Astrocyte of the spinal cord (primary cell): Measurements from ENCODE around the gene CATSPER4.

ENCODE experiments used
- DNase-seq: peaks from one replicate; pipeline ENCODE4 v3.0.0; 2011; ENCODE audit warnings: low read depth, low spot score
- H3K4me3 ChIP-seq: 2 replicates; pipeline ENCODE4 v1.5.1; 2011; ENCODE audit warnings: low read depth, mild to moderate bottlenecking, low read length, moderate library complexity
- CTCF ChIP-seq: IDR thresholded peaks from 2 replicates; pipeline ENCODE4 v1.5.1; 2012; ENCODE audit warnings: low read depth, mild to moderate bottlenecking, low read length, inconsistent platforms
- in situ Hi-C: cut with HindIII; loops from 2 replicates; pipeline ENCODE4 v1.10.0; 2017; ENCODE audit warnings: low sequenced_read_pairs

Gene CATSPER4

GRCh38 chr1:26171084-26172072, 19.0 kb upstream of the CATSPER4 start, which contains the start of gene ZNF593OS:
ZNF593OS (minus strand) TSS chr1:26171832; CDS start chr1:26171661, 171 bp downstream.
- in situ Hi-C loops: no loop called here
- TF ChIP-seq CTCF: no peak
- DNase-seq: no peak
- H3K4me3 ChIP-seq: peak within 1 kb of the TSS; percentile 71

GRCh38 chr1:26175346-26175745, 15.1 kb upstream of the CATSPER4 start:
- TF ChIP-seq CTCF: no peak
- H3K4me3 ChIP-seq: no peak overlapping the region
- in situ Hi-C loops: no loop called here
- DNase-seq: no peak

- in situ Hi-C loops: no loop called here
- no peak for DNase-seq
- TF ChIP-seq CTCF: no peak
- H3K4me3 ChIP-seq: no peak within 1 kb of the TSS
These were observed 13.2 kb upstream of the CATSPER4 start, which contains the start of gene CNKSR1 for GRCh38 chr1:26177182-26177684. CNKSR1 (plus strand) TSS chr1:26177491; CDS start chr1:26177548, 57 bp downstream.

GRCh38 chr1:26180010-26180506, 10.3 kb upstream of the CATSPER4 start:
- in situ Hi-C loops: no loop called here
- DNase-seq: no peak
- H3K4me3 ChIP-seq: no peak overlapping the region
- TF ChIP-seq CTCF: no peak

- no peak for TF ChIP-seq CTCF
- H3K4me3 ChIP-seq: no peak overlapping the region
- in situ Hi-C loops: no loop called here
- DNase-seq: no peak
These were observed 8.6 kb upstream of the CATSPER4 start for GRCh38 chr1:26181586-26182382.

GRCh38 chr1:26182383-26182696, 8.1 kb upstream of the CATSPER4 start:
- DNase-seq: no peak
- in situ Hi-C loops: no loop called here

More at GRCh38 chr1:26182383-26182696, 8.1 kb upstream of the CATSPER4 start:
- no peak for TF ChIP-seq CTCF
- H3K4me3 ChIP-seq: no peak overlapping the region
